ENCODE results near the gene PRRG4.

GRCh38 chr11:32884023-32884422 lies 54.3 kb downstream of the PRRG4 start:
- TF ChIP-seq, protein P1, sequence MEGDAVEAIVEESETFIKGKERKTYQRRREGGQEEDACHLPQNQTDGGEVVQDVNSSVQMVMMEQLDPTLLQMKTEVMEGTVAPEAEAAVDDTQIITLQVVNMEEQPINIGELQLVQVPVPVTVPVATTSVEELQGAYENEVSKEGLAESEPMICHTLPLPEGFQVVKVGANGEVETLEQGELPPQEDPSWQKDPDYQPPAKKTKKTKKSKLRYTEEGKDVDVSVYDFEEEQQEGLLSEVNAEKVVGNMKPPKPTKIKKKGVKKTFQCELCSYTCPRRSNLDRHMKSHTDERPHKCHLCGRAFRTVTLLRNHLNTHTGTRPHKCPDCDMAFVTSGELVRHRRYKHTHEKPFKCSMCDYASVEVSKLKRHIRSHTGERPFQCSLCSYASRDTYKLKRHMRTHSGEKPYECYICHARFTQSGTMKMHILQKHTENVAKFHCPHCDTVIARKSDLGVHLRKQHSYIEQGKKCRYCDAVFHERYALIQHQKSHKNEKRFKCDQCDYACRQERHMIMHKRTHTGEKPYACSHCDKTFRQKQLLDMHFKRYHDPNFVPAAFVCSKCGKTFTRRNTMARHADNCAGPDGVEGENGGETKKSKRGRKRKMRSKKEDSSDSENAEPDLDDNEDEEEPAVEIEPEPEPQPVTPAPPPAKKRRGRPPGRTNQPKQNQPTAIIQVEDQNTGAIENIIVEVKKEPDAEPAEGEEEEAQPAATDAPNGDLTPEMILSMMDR (IDR thresholded peaks at IDR 0.05 in 8 of 11, conservative IDR thresholded peaks at IDR 0.05 in 3 of 11): no peak
- no peak for TF ChIP-seq POLR2AphosphoS5 (IDR thresholded peaks at IDR 0.05)

Measured in spleen (tissue), 7 donors.